ENCODE data around the gene SLC22A3. TPM values are rescaled to one million over a fixed set of nuclear protein-coding genes. Genes with fewer than 3 reads are reported as not detected.
"Not testable (repeated sequence)": the region's sequence is repeated elsewhere in the genome, so short reads cannot be mapped to it uniquely, and the experiment has no call there.

The SLC22A3 gene
- total and polyA plus RNA-seq, 7 experiments from 2014 or later: not detected

DNA sequence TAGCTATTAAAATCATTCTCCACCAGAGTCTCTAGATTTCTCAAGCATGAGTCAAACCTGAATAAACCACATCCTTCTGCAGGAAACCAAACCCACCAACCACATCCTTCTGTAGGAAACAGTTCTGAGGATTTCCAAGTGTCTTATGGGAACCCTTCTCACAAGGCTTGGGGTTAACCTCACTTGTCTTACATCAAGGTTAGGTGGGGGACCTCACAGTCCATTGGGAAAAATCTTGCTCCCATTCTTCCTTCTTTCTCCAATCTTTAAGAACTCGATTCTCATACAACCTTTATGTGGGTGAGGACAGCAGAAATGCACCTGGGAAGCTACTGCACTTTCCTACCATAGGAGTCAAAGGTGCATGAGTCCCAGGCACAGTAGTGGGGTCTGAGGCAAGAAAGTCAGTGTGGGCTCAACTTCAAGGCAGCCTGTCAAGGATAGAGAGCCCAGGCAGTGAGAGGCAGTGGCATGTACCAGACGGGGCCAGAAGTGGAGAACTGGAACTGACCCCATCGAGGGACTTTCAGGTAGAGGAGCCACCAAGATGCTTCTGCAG lies 114.5 kb downstream of the SLC22A3 start:
- peaks cover 0 to 63% (median 0%) of the 10 kb centered on the region in 5 donors for H3K36me3 Mint-ChIP-seq
- Histone ChIP-seq H3K9me3 (ENCODE audit: control insufficient read depth in 2 of 3, low read length in 3 of 3) (no peaks in the 10 kb centered on the region), H3K27me3 (ENCODE audit: control insufficient read depth in 2 of 2, insufficient read depth in 2 of 2, low read length in 2 of 2) (no peaks in the 10 kb centered on the region), H3K27ac (ENCODE audit: low read depth, low read length) (no peak overlapping the region), H3K36me3 (ENCODE audit: control insufficient read depth in 2 of 3, insufficient read depth in 3 of 3, low read length in 3 of 3) (no peaks in the 10 kb centered on the region), H3K4me3 (ENCODE audit: low read length) (peak overlapping the region; percentile 47), H3K4me1 (ENCODE audit: control insufficient read depth in 2 of 2, insufficient read depth in 2 of 2, low read length in 2 of 2) (peaks cover 50 to 56% of the 10 kb centered on the region in 2 donors)
- H3K4me3 Mint-ChIP-seq: peak overlapping the region; percentile 60 to 89 (median 72)
- ChIA-PET POLR2A (interaction anchor here (1.1 kb wide), 1 partner anchor 736 kb away, joined by 5 read pairs; no protein-coding TSS in a partner anchor), CTCF (interaction anchor here (0.6 to 1.5 kb wide), 4 partner anchors 8 to 59 kb away, joined by 3 to 5 read pairs (median 3); no protein-coding TSS in a partner anchor)
- ATAC-seq (peak; percentile 95), DNase-seq (peak in 8 of 9 donors; percentile 69 to 93 (median 90))
- peaks cover 33 to 81% (median 71%) of the 10 kb centered on the region in 7 donors for H3K4me1 Mint-ChIP-seq
- H3K9me3 Mint-ChIP-seq: peaks cover 0 to 14% (median 0%) of the 10 kb centered on the region in 11 donors
- intact Hi-C loops (cut with micrococcal nuclease): loop anchor here (1.0 to 10.0 kb wide), 12 partner anchors 8 to 1290 kb away; partner anchors contain the start of genes SOD2 (in 2 of the 2), TCP1 (in 2 of the 2), IGF2R (in 1 of the 2) and MAP3K4 (in 1 of the 2)
- H3K27me3 Mint-ChIP-seq: peaks cover 0 to 52% (median 10%) of the 10 kb centered on the region in 5 donors
- H3K27ac Mint-ChIP-seq: peak overlapping the region; percentile 53 to 98 (median 88)

DNA sequence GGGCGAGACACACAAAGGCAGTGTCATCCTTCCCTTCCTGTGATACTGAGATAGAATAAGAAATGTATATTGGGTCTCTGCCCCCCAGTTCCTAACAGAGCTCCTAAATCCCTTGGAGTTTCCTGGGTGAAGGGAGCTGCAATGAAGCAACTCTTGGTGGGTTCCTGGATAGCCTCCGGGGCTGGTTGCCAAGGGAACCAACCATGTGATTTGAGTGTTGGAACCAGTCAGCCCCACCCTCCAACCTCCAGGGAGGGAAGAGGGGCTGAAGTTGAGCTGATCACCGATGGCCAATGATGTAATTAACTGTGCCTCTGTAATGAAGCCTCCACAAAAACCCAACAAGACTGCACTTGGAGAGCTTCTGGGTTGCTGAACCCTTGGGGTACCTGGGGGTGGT lies 116.6 kb downstream of the SLC22A3 start:
- ATAC-seq (no peak), DNase-seq (no peak)
- H3K27ac ChIP-seq (ENCODE audit: low read depth, low read length): no peak overlapping the region
- intact Hi-C loops (cut with micrococcal nuclease): loop anchor here (5.0 to 10.0 kb wide), 5 partner anchors 490 to 1292 kb away; partner anchors contain the start of genes IGF2R (in 1 of the 2), MAP3K4 (in 1 of the 2) and TCP1 (in 1 of the 2)
- ChIA-PET CTCF (no interaction called here), POLR2A (no interaction called here)
- no peaks in the 10 kb centered on the region for H3K9me3 ChIP-seq (ENCODE audit: control insufficient read depth in 2 of 3, low read length in 3 of 3)
- H3K27me3 Mint-ChIP-seq: peaks cover 0 to 57% (median 6%) of the 10 kb centered on the region in 5 donors
- H3K27ac Mint-ChIP-seq: peak overlapping the region in 1 of 9 donors; percentile 35
- no peaks in the 10 kb centered on the region for H3K27me3 ChIP-seq (ENCODE audit: control insufficient read depth in 2 of 2, insufficient read depth in 2 of 2, low read length in 2 of 2)
- H3K9me3 Mint-ChIP-seq: peaks cover 0 to 14% (median 0%) of the 10 kb centered on the region in 11 donors
- H3K4me1 ChIP-seq (ENCODE audit: control insufficient read depth in 2 of 2, insufficient read depth in 2 of 2, low read length in 2 of 2): peaks cover 42 to 48% of the 10 kb centered on the region in 2 donors
- H3K4me1 Mint-ChIP-seq: peaks cover 39 to 65% (median 50%) of the 10 kb centered on the region in 7 donors
- H3K4me3 Mint-ChIP-seq: peak overlapping the region in 1 of 10 donors; percentile 6
- peaks cover 0 to 52% (median 0%) of the 10 kb centered on the region in 5 donors for H3K36me3 Mint-ChIP-seq
- no peak overlapping the region for H3K4me3 ChIP-seq (ENCODE audit: low read length)
- no peaks in the 10 kb centered on the region for H3K36me3 ChIP-seq (ENCODE audit: control insufficient read depth in 2 of 3, insufficient read depth in 3 of 3, low read length in 3 of 3)

GRCh38 chr6:160467261-160467871 lies 119.2 kb downstream of the SLC22A3 start:
- CTCF ChIA-PET; DNase-seq; H3K9me3 ChIP-seq (ENCODE audit: control insufficient read depth in 2 of 3, low read length in 3 of 3); H3K4me3 Mint-ChIP-seq; H3K27ac Mint-ChIP-seq; H3K27me3 ChIP-seq (ENCODE audit: control insufficient read depth in 2 of 2, insufficient read depth in 2 of 2, low read length in 2 of 2); POLR2A ChIA-PET; ATAC-seq; H3K36me3 ChIP-seq (ENCODE audit: control insufficient read depth in 2 of 3, insufficient read depth in 3 of 3, low read length in 3 of 3); H3K27ac ChIP-seq (ENCODE audit: low read depth, low read length); H3K4me3 ChIP-seq (ENCODE audit: low read length): not testable (repeated sequence)
- peaks cover 23 to 26% of the 10 kb centered on the region in 2 donors for H3K4me1 ChIP-seq (ENCODE audit: control insufficient read depth in 2 of 2, insufficient read depth in 2 of 2, low read length in 2 of 2)
- Mint-ChIP-seq H3K27me3 (peaks cover 0 to 67% (median 6%) of the 10 kb centered on the region in 5 donors), H3K36me3 (peaks cover 0 to 35% (median 0%) of the 10 kb centered on the region in 5 donors), H3K9me3 (peaks cover 0 to 14% (median 0%) of the 10 kb centered on the region in 11 donors), H3K4me1 (peaks cover 20 to 59% (median 40%) of the 10 kb centered on the region in 7 donors)
- intact Hi-C loops (cut with micrococcal nuclease): loop anchor here in 1 of 2 donors (10.0 kb wide), 1 partner anchor 493 kb away; no protein-coding TSS in a partner anchor

- H3K4me3 Mint-ChIP-seq: no peak overlapping the region
- H3K9me3 ChIP-seq (ENCODE audit: control insufficient read depth in 2 of 3, low read length in 3 of 3): no peaks in the 10 kb centered on the region
- peaks cover 0 to 59% (median 6%) of the 10 kb centered on the region in 5 donors for H3K27me3 Mint-ChIP-seq
- H3K9me3 Mint-ChIP-seq: peaks cover 0 to 6% (median 0%) of the 10 kb centered on the region in 11 donors
- no peaks in the 10 kb centered on the region for H3K27me3 ChIP-seq (ENCODE audit: control insufficient read depth in 2 of 2, insufficient read depth in 2 of 2, low read length in 2 of 2)
- CTCF ChIA-PET: interaction anchor here (0.8 kb wide), 1 partner anchor 1080 kb away, joined by 3 read pairs; no protein-coding TSS in a partner anchor
- no peaks in the 10 kb centered on the region for H3K36me3 ChIP-seq (ENCODE audit: control insufficient read depth in 2 of 3, insufficient read depth in 3 of 3, low read length in 3 of 3)
- POLR2A ChIA-PET: no interaction called here
- H3K27ac Mint-ChIP-seq: no peak overlapping the region
- DNase-seq: no peak
- H3K4me1 Mint-ChIP-seq: peaks cover 3 to 41% (median 23%) of the 10 kb centered on the region in 7 donors
- no peak overlapping the region for H3K4me3 ChIP-seq (ENCODE audit: low read length)
- no peak for ATAC-seq
- intact Hi-C loops (cut with micrococcal nuclease): loop anchor here in 1 of 2 donors (10.0 kb wide), 1 partner anchor 494 kb away; no protein-coding TSS in a partner anchor
- no peak overlapping the region for H3K27ac ChIP-seq (ENCODE audit: low read depth, low read length)
- H3K4me1 ChIP-seq (ENCODE audit: control insufficient read depth in 2 of 2, insufficient read depth in 2 of 2, low read length in 2 of 2): peaks cover 7 to 9% of the 10 kb centered on the region in 2 donors
- peaks cover 0 to 24% (median 0%) of the 10 kb centered on the region in 5 donors for H3K36me3 Mint-ChIP-seq
These were observed 121.0 kb downstream of the SLC22A3 start for GRCh38 chr6:160469153-160469552.

GRCh38 chr6:160476056-160476455 lies 127.9 kb downstream of the SLC22A3 start:
- H3K27ac Mint-ChIP-seq; H3K27me3 ChIP-seq (ENCODE audit: control insufficient read depth in 2 of 2, insufficient read depth in 2 of 2, low read length in 2 of 2); POLR2A ChIA-PET; CTCF ChIA-PET; DNase-seq; H3K4me1 ChIP-seq (ENCODE audit: control insufficient read depth in 2 of 2, insufficient read depth in 2 of 2, low read length in 2 of 2); H3K27ac ChIP-seq (ENCODE audit: low read depth, low read length); H3K36me3 ChIP-seq (ENCODE audit: control insufficient read depth in 2 of 3, insufficient read depth in 3 of 3, low read length in 3 of 3); H3K4me3 ChIP-seq (ENCODE audit: low read length); ATAC-seq; H3K9me3 ChIP-seq (ENCODE audit: control insufficient read depth in 2 of 3, low read length in 3 of 3); intact Hi-C loops (cut with micrococcal nuclease): not testable (repeated sequence)
- Mint-ChIP-seq H3K36me3 (peaks cover 8 to 31% (median 25%) of the 10 kb centered on the region in 5 donors), H3K27me3 (peaks cover 0 to 29% (median 0%) of the 10 kb centered on the region in 5 donors), H3K4me3 (peak overlapping the region in 5 of 10 donors; percentile 8 to 40 (median 39)), H3K9me3 (peaks cover 0 to 17% (median 5%) of the 10 kb centered on the region in 11 donors), H3K4me1 (peaks cover 2 to 25% (median 13%) of the 10 kb centered on the region in 7 donors)

GRCh38 chr6:160477072-160477471 lies 128.9 kb downstream of the SLC22A3 start:
- ATAC-seq; H3K4me3 ChIP-seq (ENCODE audit: low read length); H3K4me3 Mint-ChIP-seq; POLR2A ChIA-PET; H3K27ac ChIP-seq (ENCODE audit: low read depth, low read length); intact Hi-C loops (cut with micrococcal nuclease); H3K27me3 ChIP-seq (ENCODE audit: control insufficient read depth in 2 of 2, insufficient read depth in 2 of 2, low read length in 2 of 2); H3K9me3 ChIP-seq (ENCODE audit: control insufficient read depth in 2 of 3, low read length in 3 of 3); H3K27ac Mint-ChIP-seq; H3K36me3 ChIP-seq (ENCODE audit: control insufficient read depth in 2 of 3, insufficient read depth in 3 of 3, low read length in 3 of 3); DNase-seq; H3K4me1 ChIP-seq (ENCODE audit: control insufficient read depth in 2 of 2, insufficient read depth in 2 of 2, low read length in 2 of 2): not testable (repeated sequence)
- H3K9me3 Mint-ChIP-seq: peaks cover 6 to 28% (median 14%) of the 10 kb centered on the region in 11 donors
- CTCF ChIA-PET: interaction anchor here (0.6 kb wide), 1 partner anchor 39 kb away, joined by 3 read pairs; no protein-coding TSS in a partner anchor
- peaks cover 0 to 17% (median 13%) of the 10 kb centered on the region in 7 donors for H3K4me1 Mint-ChIP-seq
- peaks cover 0 to 21% (median 0%) of the 10 kb centered on the region in 5 donors for H3K27me3 Mint-ChIP-seq
- H3K36me3 Mint-ChIP-seq: peaks cover 19 to 41% (median 33%) of the 10 kb centered on the region in 5 donors

All from naive thymus-derived CD4-positive, alpha-beta T cell (primary cell).